MCF 10A (cell line): ENCODE results near the gene IL18. TPM values are rescaled to one million over a fixed set of nuclear protein-coding genes. Genes with fewer than 3 reads are reported as not detected.

Experiments used
- BruUV-seq: library from RNA; stranded (reverse); fragments of 400-500 nt; replicated peaks from 2 replicates; lab custom pipeline; 2021; lab: Mats Ljungman, UMichigan
- CTCF ChIA-PET: fragments of 300-600 bp; sonication (Branson Sonifier 250); formaldehyde crosslinking; extraction: SDS; loops from one replicate; lab custom pipeline; 2021; ENCODE audit warnings: antibody characterized with exemption, inconsistent platforms; lab: Yijun Ruan, JAX
- POLR2A ChIA-PET: fragments of 300-600, 350-650 bp; sonication (Branson Sonifier 250); formaldehyde crosslinking; extraction: SDS; loops from one replicate; lab custom pipeline; 2020; ENCODE audit warnings: antibody characterized with exemption, inconsistent platforms; lab: Yijun Ruan, JAX
- DNase-seq: peaks from one replicate; pipeline ENCODE4 v3.0.0-alpha.2; 2018; ENCODE audit not compliant: unreplicated experiment
- H3K27ac Mint-ChIP-seq: one replicate; pipeline ENCODE4 v1.8.0; 2022; ENCODE audit warnings: mild to moderate bottlenecking, low read depth, mixed read lengths; ENCODE audit not compliant: unreplicated experiment
- H3K27me3 Mint-ChIP-seq: one replicate; pipeline ENCODE4 v1.8.0; 2022; ENCODE audit warnings: mixed read lengths; ENCODE audit not compliant: insufficient read depth, unreplicated experiment
- H3K36me3 Mint-ChIP-seq: one replicate; pipeline ENCODE4 v1.8.0; 2022; ENCODE audit warnings: mild to moderate bottlenecking, moderate library complexity, mixed read lengths; ENCODE audit not compliant: insufficient read depth, unreplicated experiment
- H3K4me1 Mint-ChIP-seq: one replicate; pipeline ENCODE4 v1.8.0; 2022; ENCODE audit warnings: mixed read lengths; ENCODE audit not compliant: insufficient read depth, unreplicated experiment
- H3K4me3 Mint-ChIP-seq: one replicate; pipeline ENCODE4 v1.8.0; 2022; ENCODE audit warnings: mild to moderate bottlenecking, moderate library complexity, mixed read lengths; ENCODE audit not compliant: unreplicated experiment
- H3K9me3 Mint-ChIP-seq: one replicate; pipeline ENCODE4 v1.8.0; 2022; ENCODE audit warnings: mixed read lengths; ENCODE audit not compliant: unreplicated experiment
- CTCF ChIP-seq: fragments of 200-600 bp; IDR thresholded peaks from one replicate; pipeline ENCODE4 v1.8.0; 2022; ENCODE audit warnings: antibody characterized with exemption, mild to moderate bottlenecking; ENCODE audit not compliant: unreplicated experiment
- intact Hi-C: fragments of 100-400 bp; cut with micrococcal nuclease; formaldehyde crosslinking; loops from 2 replicates; pipeline ENCODE4 v1.14.1; 2022
- total RNA-seq: library from RNA; stranded (reverse); gene quantifications from 2 replicates; pipeline ENCODE4 v1.2.3, GENCODE V29; 2022

The IL18 gene
- total RNA-seq, 1 experiment from 2014 or later, result 189 TPM

- no peak for TF ChIP-seq CTCF
- BruUV-seq, result no TSS peak
These were observed 13.4 kb downstream of the IL18 start for GRCh38 chr11:112150517-112150916.

GRCh38 chr11:112143597-112143996, 20.3 kb downstream of the IL18 start:
- DNase-seq, result no peak
- Mint-ChIP-seq H3K36me3 (peaks cover 53% of the 10 kb centered on the region), H3K4me1 (no peaks in the 10 kb centered on the region), H3K27ac (no peak overlapping the region), H3K4me3 (no peak overlapping the region), H3K27me3 (no peaks in the 10 kb centered on the region), H3K9me3 (peaks cover 6% of the 10 kb centered on the region)
- ChIA-PET POLR2A (interaction anchor here (0.7 to 1.4 kb wide), 4 partner anchors 8 to 30 kb away, joined by 3 to 5 read pairs (median 4); no protein-coding TSS in a partner anchor), CTCF (no interaction called here)
- no peak for TF ChIP-seq CTCF
- intact Hi-C loops, result no loop called here
- no TSS peak for BruUV-seq

More at GRCh38 chr11:112150517-112150916, 13.4 kb downstream of the IL18 start:
- ChIA-PET POLR2A (interaction anchor here (0.7 to 2.2 kb wide), 8 partner anchors 9 to 449 kb away, joined by 3 to 7 read pairs (median 4); partner anchors contain the start of gene IL18), CTCF (interaction anchor here (0.9 to 1.0 kb wide), 2 partner anchors 21 to 63 kb away, joined by 3 read pairs; no protein-coding TSS in a partner anchor)
- Mint-ChIP-seq H3K9me3 (no peaks in the 10 kb centered on the region), H3K27ac (no peak overlapping the region), H3K4me1 (no peaks in the 10 kb centered on the region), H3K4me3 (no peak overlapping the region), H3K36me3 (peaks cover 20% of the 10 kb centered on the region), H3K27me3 (no peaks in the 10 kb centered on the region)
- intact Hi-C loops, result no loop called here
- DNase-seq, result no peak

GRCh38 chr11:112134473-112134872, 29.4 kb downstream of the IL18 start:
- Mint-ChIP-seq H3K27me3 (no peaks in the 10 kb centered on the region), H3K4me1 (peaks cover 17% of the 10 kb centered on the region), H3K4me3 (no peak overlapping the region), H3K27ac (no peak overlapping the region), H3K9me3 (no peaks in the 10 kb centered on the region), H3K36me3 (peaks cover 10% of the 10 kb centered on the region)
- no TSS peak for BruUV-seq
- no peak for DNase-seq
- ChIA-PET POLR2A (interaction anchor here (1.3 kb wide), 1 partner anchor 20 kb away, joined by 3 read pairs; no protein-coding TSS in a partner anchor), CTCF (no interaction called here)
- no peak for TF ChIP-seq CTCF
- intact Hi-C loops, result no loop called here

- no TSS peak for BruUV-seq
- no peaks in the 10 kb centered on the region for H3K9me3 Mint-ChIP-seq
- intact Hi-C loops, result no loop called here
- peaks cover 32% of the 10 kb centered on the region for H3K4me1 Mint-ChIP-seq
- TF ChIP-seq CTCF, result no peak
- no peak for DNase-seq
- H3K27ac Mint-ChIP-seq, result no peak overlapping the region
- H3K4me3 Mint-ChIP-seq, result no peak overlapping the region
- ChIA-PET CTCF (interaction anchor here (1.4 kb wide), 1 partner anchor 22 kb away, joined by 3 read pairs; no protein-coding TSS in a partner anchor), POLR2A (interaction anchor here (0.6 to 4.8 kb wide), 4 partner anchors 12 to 60 kb away, joined by 3 to 39 read pairs (median 4); no protein-coding TSS in a partner anchor)
- H3K27me3 Mint-ChIP-seq, result no peaks in the 10 kb centered on the region
- H3K36me3 Mint-ChIP-seq, result peaks cover 13% of the 10 kb centered on the region
These were observed 31.2 kb downstream of the IL18 start for GRCh38 chr11:112132737-112133136.
